ENCODE results near the gene MYBPHL.

Gene MYBPHL

GRCh38 chr1:109251277-109252166 lies 55.3 kb downstream of the MYBPHL start:
- DNase-seq (ENCODE audit: low read depth), result no peak

GRCh38 chr1:109250454-109251276 lies 56.1 kb downstream of the MYBPHL start:
- no peak for DNase-seq (ENCODE audit: low read depth)

GRCh38 chr1:109249654-109250401 lies 57.0 kb downstream of the MYBPHL start:
- no peak for DNase-seq (ENCODE audit: low read depth)

- DNase-seq (ENCODE audit: low read depth), result no peak
Observed at GRCh38 chr1:109248797-109249629, 57.8 kb downstream of the MYBPHL start, which contains the start of gene CELSR2. CELSR2 (plus strand) TSS chr1:109249539; CDS start chr1:109250080, 541 bp downstream.

- no peak for DNase-seq (ENCODE audit: low read depth)
Observed at GRCh38 chr1:109248444-109248796, 58.4 kb downstream of the MYBPHL start.

- DNase-seq (ENCODE audit: low read depth), result no peak
Observed at GRCh38 chr1:109247401-109248365, 59.1 kb downstream of the MYBPHL start.

- no peak for DNase-seq (ENCODE audit: low read depth)
Observed at GRCh38 chr1:109246141-109246551, 60.7 kb downstream of the MYBPHL start.

- DNase-seq (ENCODE audit: low read depth), result no peak
Observed at GRCh38 chr1:109243860-109244552, 62.8 kb downstream of the MYBPHL start.

- DNase-seq (ENCODE audit: low read depth), result no peak
Observed at GRCh38 chr1:109243221-109243620, 63.6 kb downstream of the MYBPHL start.

- DNase-seq (ENCODE audit: low read depth), result no peak
Observed at GRCh38 chr1:109242387-109242786, 64.4 kb downstream of the MYBPHL start.

Measured in GM04503 (cell line).